Neural cell (in vitro differentiated cells): Measurements from ENCODE around the gene AIM2.

Source experiments
- CTCF ChIP-seq: fragments of 450-650 bp; IDR thresholded peaks from 2 replicates; pipeline ENCODE4 v1.5.1; 2014; ENCODE audit warnings: antibody characterized with exemption, mild to moderate bottlenecking, moderate library complexity; ENCODE audit not compliant: poor library complexity, severe bottlenecking
- EZH2 ChIP-seq: fragments of 200-600, 300-800 bp; shearing (Covaris generic), sonication (generic); IDR thresholded peaks from 2 replicates; pipeline ENCODE4 v1.6.1; 2014; ENCODE audit warnings: antibody characterized with exemption, low read length, borderline replicate concordance, mild to moderate bottlenecking; ENCODE audit not compliant: insufficient read depth, poor library complexity, severe bottlenecking
- POLR2AphosphoS5 ChIP-seq: IDR thresholded peaks from 2 replicates; pipeline ENCODE4 v1.6.1; 2012

GRCh38 chr1:159054427-159054826, 22.1 kb downstream of the AIM2 start:
- TF ChIP-seq CTCF (no peak), EZH2 (no peak), POLR2AphosphoS5 (no peak)
